Measurements from ENCODE around the gene CAPN15. TPM values are rescaled to one million over a fixed set of nuclear protein-coding genes. Genes with fewer than 3 reads are reported as not detected.
A peak's percentile ranks its signal among the peaks of the same experiment; 100 is the strongest.

The CAPN15 gene
- total RNA-seq, 1 donor from 2014 or later, result 56.1 TPM

DNA sequence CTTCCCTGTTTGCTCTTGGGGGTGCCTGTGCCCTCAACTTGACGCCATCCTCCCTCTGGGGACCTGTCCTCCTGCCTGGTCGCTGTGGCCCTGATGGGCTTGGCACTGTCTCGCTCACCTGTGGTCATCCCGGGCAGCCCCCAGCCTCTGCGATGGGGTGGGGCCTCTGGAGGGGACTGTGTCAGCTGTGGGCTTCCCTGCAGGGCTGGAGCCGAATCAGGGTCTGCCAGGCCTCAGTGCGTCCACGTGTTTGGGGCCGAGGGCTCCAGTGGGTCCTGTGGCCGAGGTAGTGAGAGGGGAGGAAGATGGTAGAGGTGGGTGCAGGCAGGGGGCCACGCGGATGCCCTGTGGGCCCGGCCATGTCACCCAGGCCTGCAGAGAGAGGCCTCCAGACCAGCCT is 50.3 kb downstream of the CAPN15 start:
- no peak overlapping the region for H3K4me3 Mint-ChIP-seq (ENCODE audit: unreplicated experiment)
- H3K4me1 Mint-ChIP-seq (ENCODE audit: low read depth, unreplicated experiment), result peaks cover 3% of the 10 kb centered on the region
- TF ChIP-seq CTCF (IDR thresholded peaks at IDR 0.05; ENCODE audit: partially characterized antibody, unreplicated experiment), result no peak
- no peak for DNase-seq
- H3K36me3 Mint-ChIP-seq (ENCODE audit: unreplicated experiment), result no peaks in the 10 kb centered on the region
- H3K27ac Mint-ChIP-seq (ENCODE audit: unreplicated experiment), result no peak overlapping the region
- peaks cover 2% of the 10 kb centered on the region for H3K27me3 Mint-ChIP-seq (ENCODE audit: unreplicated experiment)
- H3K9me3 Mint-ChIP-seq (ENCODE audit: unreplicated experiment), result no peaks in the 10 kb centered on the region

GRCh38 chr16:578232-578869 is 50.8 kb downstream of the CAPN15 start:
- Mint-ChIP-seq H3K27me3 (ENCODE audit: unreplicated experiment) (peaks cover 2% of the 10 kb centered on the region), H3K9me3 (ENCODE audit: unreplicated experiment) (no peaks in the 10 kb centered on the region), H3K4me3 (ENCODE audit: unreplicated experiment) (no peak overlapping the region), H3K36me3 (ENCODE audit: unreplicated experiment) (no peaks in the 10 kb centered on the region), H3K4me1 (ENCODE audit: low read depth, unreplicated experiment) (peaks cover 3% of the 10 kb centered on the region), H3K27ac (ENCODE audit: unreplicated experiment) (no peak overlapping the region)
- TF ChIP-seq CTCF (IDR thresholded peaks at IDR 0.05; ENCODE audit: partially characterized antibody, unreplicated experiment), result no peak
- DNase-seq, result no peak

DNA sequence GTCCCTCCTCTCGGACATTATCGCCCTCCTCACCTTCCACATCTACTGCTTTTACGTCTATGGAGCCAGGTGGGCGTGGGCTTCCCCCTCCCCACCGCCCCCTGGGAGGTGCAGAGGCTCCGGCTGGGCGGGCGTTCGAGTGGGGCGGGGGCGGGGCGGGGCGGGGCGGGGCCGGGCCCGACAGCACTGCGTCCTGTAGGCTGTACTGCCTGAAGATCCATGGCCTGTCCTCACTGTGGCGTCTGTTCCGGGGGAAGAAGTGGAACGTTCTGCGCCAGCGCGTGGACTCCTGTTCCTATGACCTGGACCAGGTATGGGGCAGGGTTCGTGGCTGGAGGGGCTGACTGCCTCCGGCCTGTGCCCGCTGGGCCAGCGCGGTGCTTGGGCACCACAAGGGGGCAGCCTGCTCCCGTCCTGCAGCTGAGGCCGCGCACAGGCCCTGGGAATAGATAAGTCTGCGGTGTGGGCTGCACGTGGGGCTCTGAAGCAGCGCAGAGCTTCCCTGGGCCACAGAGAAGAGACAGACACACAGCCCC is 51.4 kb downstream of the CAPN15 start:
- Mint-ChIP-seq H3K27ac (ENCODE audit: unreplicated experiment) (no peak overlapping the region), H3K4me3 (ENCODE audit: unreplicated experiment) (no peak overlapping the region), H3K27me3 (ENCODE audit: unreplicated experiment) (peaks cover 2% of the 10 kb centered on the region), H3K4me1 (ENCODE audit: low read depth, unreplicated experiment) (peaks cover 3% of the 10 kb centered on the region), H3K36me3 (ENCODE audit: unreplicated experiment) (no peaks in the 10 kb centered on the region), H3K9me3 (ENCODE audit: unreplicated experiment) (no peaks in the 10 kb centered on the region)
- TF ChIP-seq CTCF (IDR thresholded peaks at IDR 0.05; ENCODE audit: partially characterized antibody, unreplicated experiment), result peak; percentile 89
- DNase-seq, result peak; percentile 86

- no peak overlapping the region for H3K27ac Mint-ChIP-seq (ENCODE audit: unreplicated experiment)
- peaks cover 3% of the 10 kb centered on the region for H3K4me1 Mint-ChIP-seq (ENCODE audit: low read depth, unreplicated experiment)
- H3K27me3 Mint-ChIP-seq (ENCODE audit: unreplicated experiment), result peaks cover 2% of the 10 kb centered on the region
- H3K9me3 Mint-ChIP-seq (ENCODE audit: unreplicated experiment), result no peaks in the 10 kb centered on the region
- H3K4me3 Mint-ChIP-seq (ENCODE audit: unreplicated experiment), result no peak overlapping the region
- DNase-seq, result no peak
- no peaks in the 10 kb centered on the region for H3K36me3 Mint-ChIP-seq (ENCODE audit: unreplicated experiment)
- TF ChIP-seq CTCF (IDR thresholded peaks at IDR 0.05; ENCODE audit: partially characterized antibody, unreplicated experiment), result no peak
Measured at GRCh38 chr16:580141-580945, 52.8 kb downstream of the CAPN15 start.
